NT2/D1 (cell line): ENCODE data around the gene ATRAID.

Source experiments
- YY1 ChIP-seq: IDR thresholded peaks from 2 replicates; pipeline ENCODE4 v1.6.1; 2011; ENCODE audit not compliant: insufficient read length, insufficient read depth
- ZNF274 ChIP-seq: IDR thresholded peaks from 2 replicates; pipeline ENCODE4 v1.6.1; 2011; ENCODE audit warnings: mild to moderate bottlenecking, low read depth, low read length

DNA sequence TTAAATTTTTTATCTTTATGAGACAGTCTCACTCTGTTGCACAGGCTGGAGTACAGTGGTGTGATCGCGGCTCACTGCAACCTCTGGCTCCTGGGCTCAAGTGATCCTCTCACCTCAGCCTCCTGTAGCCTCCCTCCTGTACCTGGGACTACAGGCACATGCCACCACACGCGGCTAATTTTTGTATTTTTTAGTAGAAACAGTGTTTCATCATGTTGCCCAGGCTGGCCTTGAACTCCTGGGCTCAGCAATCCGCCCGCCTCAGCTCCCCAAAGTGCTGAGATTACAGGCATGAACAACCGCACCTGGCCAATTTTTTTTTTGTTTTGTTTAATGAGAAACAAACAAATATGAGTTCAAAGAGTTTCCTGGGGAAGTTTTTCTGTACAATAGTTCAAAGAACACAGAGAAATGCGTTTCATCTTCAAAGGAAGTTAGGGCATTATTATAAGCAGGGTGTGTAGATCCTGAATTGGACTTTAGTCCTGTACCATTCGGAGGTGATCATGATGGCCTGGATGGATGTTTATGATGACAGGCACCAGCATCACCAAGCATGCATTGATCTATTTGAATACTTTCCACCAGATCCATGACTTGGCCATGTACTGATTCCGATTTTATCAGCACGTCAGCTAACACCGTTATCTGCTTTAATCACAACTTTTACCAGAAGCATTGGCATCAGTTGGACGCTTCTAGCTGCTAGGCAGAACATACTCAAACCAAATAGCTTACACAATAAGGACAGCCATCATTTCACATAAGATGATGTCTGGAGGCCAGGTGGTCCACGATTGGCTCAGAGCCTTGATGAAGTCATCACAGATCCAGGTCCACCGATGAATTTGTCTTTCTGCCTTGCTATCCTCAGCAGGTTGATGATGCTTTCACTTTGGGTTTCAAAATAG lies 34.1 kb upstream of the ATRAID start:
- TF ChIP-seq ZNF274 (no peak), YY1 (no peak)
